Activated T-cell treated with anti-CD3 and anti-CD28 coated beads, Interleukin-2, amount 50 U/mL, for 72 hours (primary cell): Measurements from ENCODE around the gene MPPE1. TPM values are rescaled to one million over a fixed set of nuclear protein-coding genes. Genes with fewer than 3 reads are reported as not detected.
"Not testable (repeated sequence)": the region's sequence is repeated elsewhere in the genome, so short reads cannot be mapped to it uniquely, and the experiment has no call there.

Source experiments
- ATAC-seq, 2 donors: fragments of 150-1000 bp; cut with Tn5 transposase; replicated peaks in 1 of 2; 2 replicates each; pipeline ENCODE4 v1.10.0; 2021; ENCODE audit warnings: moderate library complexity in 2 of 2, mild to moderate bottlenecking in 1 of 2
- DNase-seq, 2 donors: peaks; one replicate each; pipeline ENCODE4 v3.0.0; 2021 to 2022; ENCODE audit warnings: mixed read lengths in 1 of 2
- H3K27ac Mint-ChIP-seq: one replicate; pipeline ENCODE4 v1.8.0; 2022; ENCODE audit warnings: mild to moderate bottlenecking, moderate library complexity, mixed read lengths
- H3K27me3 Mint-ChIP-seq: one replicate; pipeline ENCODE4 v1.8.0; 2022; ENCODE audit warnings: low read depth, mixed read lengths
- H3K36me3 Mint-ChIP-seq, 2 donors: one replicate each; pipeline ENCODE4 v1.8.0; 2022; ENCODE audit warnings: mixed read lengths in 2 of 2, mild to moderate bottlenecking in 1 of 2; ENCODE audit not compliant: insufficient read depth in 2 of 2
- H3K4me1 Mint-ChIP-seq: one replicate; pipeline ENCODE4 v1.8.0; 2022; ENCODE audit warnings: low read depth, mixed read lengths
- H3K4me3 Mint-ChIP-seq, 2 donors: one replicate each; pipeline ENCODE4 v1.8.0; 2022; ENCODE audit warnings: mild to moderate bottlenecking in 2 of 2, mixed read lengths in 2 of 2, moderate library complexity in 2 of 2
- H3K9me3 Mint-ChIP-seq, 2 donors: one replicate each; pipeline ENCODE4 v1.8.0; 2022; ENCODE audit warnings: mixed read lengths in 2 of 2
- total RNA-seq, 2 donors: library from RNA; stranded (reverse); gene quantifications; one replicate each; pipeline ENCODE4 v1.2.3, GENCODE V29; 2022

The MPPE1 gene
- total RNA-seq, 2 donors from 2014 or later: 43.5 to 61.2 TPM

GRCh38 chr18:11854554-11854953, 53.6 kb downstream of the MPPE1 start:
- H3K27me3 Mint-ChIP-seq, H3K27ac Mint-ChIP-seq, H3K36me3 Mint-ChIP-seq, H3K9me3 Mint-ChIP-seq, ATAC-seq, DNase-seq, H3K4me3 Mint-ChIP-seq: not testable (repeated sequence)
- peaks cover 49% of the 10 kb centered on the region for H3K4me1 Mint-ChIP-seq

DNA sequence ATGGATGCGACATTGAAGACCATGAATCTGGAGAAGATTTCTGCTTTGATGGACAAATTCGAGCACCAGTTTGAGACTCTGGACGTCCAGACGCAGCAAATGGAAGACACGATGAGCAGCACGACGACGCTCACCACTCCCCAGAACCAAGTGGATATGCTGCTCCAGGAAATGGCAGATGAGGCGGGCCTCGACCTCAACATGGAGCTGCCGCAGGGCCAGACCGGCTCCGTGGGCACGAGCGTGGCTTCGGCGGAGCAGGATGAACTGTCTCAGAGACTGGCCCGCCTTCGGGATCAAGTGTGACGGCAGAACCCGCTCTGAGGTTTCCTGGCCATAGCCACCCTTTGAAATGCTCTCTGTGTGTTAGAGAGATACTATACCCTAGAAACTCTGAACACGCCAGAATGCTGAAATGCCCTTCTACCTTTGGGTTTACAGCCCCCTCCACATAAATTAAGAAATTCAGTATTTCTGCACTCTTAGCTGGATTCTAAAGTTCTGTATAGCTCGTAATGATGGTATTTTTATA, 56.2 kb downstream of the MPPE1 start:
- H3K27me3 Mint-ChIP-seq: no peaks in the 10 kb centered on the region
- no peaks in the 10 kb centered on the region for H3K9me3 Mint-ChIP-seq
- DNase-seq: peak; percentile 61 to 62
- H3K27ac Mint-ChIP-seq: peak overlapping the region; percentile 100
- peaks cover 38% of the 10 kb centered on the region for H3K4me1 Mint-ChIP-seq
- ATAC-seq: peak; percentile 52 to 63
- peak overlapping the region; percentile 96 to 99 for H3K4me3 Mint-ChIP-seq
- H3K36me3 Mint-ChIP-seq: peaks cover 2 to 7% of the 10 kb centered on the region in 2 donors

DNA sequence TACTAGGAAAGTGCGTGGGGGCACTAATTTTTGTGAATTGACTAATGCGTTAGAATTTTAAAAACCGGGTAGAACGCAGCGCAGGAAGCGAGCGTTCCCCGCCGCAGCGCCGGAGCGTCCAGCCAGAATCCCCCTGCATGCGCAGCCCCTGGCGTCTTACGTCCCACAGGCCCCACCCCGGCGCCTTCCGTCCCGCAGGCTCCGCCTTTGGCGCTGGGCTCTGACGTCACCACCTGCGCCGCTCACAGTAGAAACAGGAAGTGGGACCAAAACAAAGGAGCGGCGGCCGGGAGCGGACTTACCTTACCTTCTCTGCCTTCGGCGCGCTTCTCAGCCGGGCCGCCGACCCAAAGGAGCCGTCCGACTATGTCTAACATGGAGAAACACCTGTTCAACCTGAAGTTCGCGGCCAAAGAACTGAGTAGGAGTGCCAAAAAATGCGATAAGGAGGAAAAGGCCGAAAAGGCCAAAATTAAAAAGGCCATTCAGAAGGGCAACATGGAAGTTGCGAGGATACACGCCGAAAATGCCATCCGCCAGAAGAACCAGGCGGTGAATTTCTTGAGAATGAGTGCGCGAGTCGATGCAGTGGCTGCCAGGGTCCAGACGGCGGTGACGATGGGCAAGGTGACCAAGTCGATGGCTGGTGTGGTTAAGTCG, 56.8 kb downstream of the MPPE1 start, which contains the start of gene CHMP1B:
TSS of gene CHMP1B (plus strand) at position 268 of the 660 bp plus-strand sequence. CDS start at position 367, 99 bp downstream.
- Mint-ChIP-seq H3K9me3 (no peaks in the 10 kb centered on the region), H3K4me3 (peak within 1 kb of the TSS; percentile 96 to 99), H3K36me3 (peaks cover 2 to 7% of the 10 kb centered on the region in 2 donors), H3K27ac (peak within 1 kb of the TSS; percentile 100), H3K4me1 (peaks cover 37% of the 10 kb centered on the region), H3K27me3 (no peaks in the 10 kb centered on the region)
- ATAC-seq (peak; percentile 96 to 98), DNase-seq (peak; percentile 97 to 98)

- H3K4me3 Mint-ChIP-seq: peak overlapping the region; percentile 96 to 99
- peak overlapping the region; percentile 100 for H3K27ac Mint-ChIP-seq
- H3K9me3 Mint-ChIP-seq: no peaks in the 10 kb centered on the region
- ATAC-seq: peak; percentile 27 to 48
- H3K27me3 Mint-ChIP-seq: no peaks in the 10 kb centered on the region
- no peak for DNase-seq
- H3K4me1 Mint-ChIP-seq: peaks cover 37% of the 10 kb centered on the region
- H3K36me3 Mint-ChIP-seq: peaks cover 2 to 7% of the 10 kb centered on the region in 2 donors
Measured at GRCh38 chr18:11850821-11851145, 57.3 kb downstream of the MPPE1 start.

GRCh38 chr18:11849841-11850634, 58.1 kb downstream of the MPPE1 start:
- peak overlapping the region; percentile 100 for H3K27ac Mint-ChIP-seq
- peak overlapping the region; percentile 96 to 99 for H3K4me3 Mint-ChIP-seq
- ATAC-seq (peak; percentile 6 to 19), DNase-seq (peak; percentile 32 to 46)
- peaks cover 2 to 7% of the 10 kb centered on the region in 2 donors for H3K36me3 Mint-ChIP-seq
- H3K9me3 Mint-ChIP-seq: no peaks in the 10 kb centered on the region
- H3K27me3 Mint-ChIP-seq: no peaks in the 10 kb centered on the region
- peaks cover 37% of the 10 kb centered on the region for H3K4me1 Mint-ChIP-seq

DNA sequence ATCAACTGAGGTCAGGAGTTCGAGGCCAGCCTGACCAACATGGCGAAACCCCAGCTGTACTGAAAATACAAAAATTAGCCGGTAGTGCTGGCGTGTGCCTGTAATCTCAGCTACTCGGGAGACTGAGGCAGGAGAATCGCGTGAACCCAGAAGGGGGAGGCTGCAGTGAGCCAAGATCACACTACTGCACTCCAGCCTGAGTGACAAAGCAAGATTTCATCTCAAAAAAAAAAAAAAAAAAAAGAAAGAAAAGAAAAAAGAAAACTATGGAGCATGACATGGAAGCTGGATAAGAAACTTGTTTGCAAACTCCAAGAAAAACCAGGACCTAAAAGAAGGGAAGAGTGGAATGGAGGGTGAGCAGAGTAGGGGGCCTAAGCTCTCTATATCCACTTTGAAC, 58.8 kb downstream of the MPPE1 start:
- Mint-ChIP-seq H3K27me3 (no peaks in the 10 kb centered on the region), H3K27ac (no peak overlapping the region), H3K9me3 (no peaks in the 10 kb centered on the region), H3K4me1 (peaks cover 35% of the 10 kb centered on the region), H3K4me3 (peak overlapping the region in 1 of 2 donors; percentile 2), H3K36me3 (peaks cover 2 to 7% of the 10 kb centered on the region in 2 donors)
- DNase-seq: no peak
- ATAC-seq: no peak

GRCh38 chr18:11847811-11848210, 60.3 kb downstream of the MPPE1 start:
- H3K27ac Mint-ChIP-seq: no peak overlapping the region
- ATAC-seq: no peak
- H3K4me1 Mint-ChIP-seq: peaks cover 21% of the 10 kb centered on the region
- H3K27me3 Mint-ChIP-seq: no peaks in the 10 kb centered on the region
- no peak for DNase-seq
- no peak overlapping the region for H3K4me3 Mint-ChIP-seq
- H3K36me3 Mint-ChIP-seq: peaks cover 2 to 7% of the 10 kb centered on the region in 2 donors
- H3K9me3 Mint-ChIP-seq: no peaks in the 10 kb centered on the region

DNA sequence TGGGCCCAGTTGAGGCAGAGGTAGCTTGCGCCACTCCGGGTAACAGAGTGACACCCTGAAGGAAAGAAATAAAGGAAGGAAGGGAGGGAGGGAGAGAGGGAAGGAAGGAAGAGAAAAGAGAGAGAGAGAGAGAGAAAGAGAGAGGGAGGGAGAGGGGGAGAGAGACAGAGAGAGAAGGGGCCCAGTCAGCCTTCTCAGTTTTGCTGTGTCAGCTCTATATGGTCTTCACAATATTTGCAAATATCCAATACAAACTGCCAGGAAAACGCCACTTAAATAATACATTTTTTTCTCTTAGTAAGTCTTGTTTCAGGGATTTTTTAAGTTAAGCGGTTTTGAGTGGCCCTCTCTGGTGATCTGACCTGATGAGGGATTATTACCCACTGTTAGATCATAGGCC, 62.5 kb downstream of the MPPE1 start:
- Mint-ChIP-seq H3K9me3 (no peaks in the 10 kb centered on the region), H3K4me3 (no peak overlapping the region), H3K27ac (peak overlapping the region; percentile 64), H3K4me1 (peaks cover 11% of the 10 kb centered on the region), H3K27me3 (no peaks in the 10 kb centered on the region), H3K36me3 (no peaks in the 10 kb centered on the region)
- DNase-seq (no peak), ATAC-seq (no peak)

DNA sequence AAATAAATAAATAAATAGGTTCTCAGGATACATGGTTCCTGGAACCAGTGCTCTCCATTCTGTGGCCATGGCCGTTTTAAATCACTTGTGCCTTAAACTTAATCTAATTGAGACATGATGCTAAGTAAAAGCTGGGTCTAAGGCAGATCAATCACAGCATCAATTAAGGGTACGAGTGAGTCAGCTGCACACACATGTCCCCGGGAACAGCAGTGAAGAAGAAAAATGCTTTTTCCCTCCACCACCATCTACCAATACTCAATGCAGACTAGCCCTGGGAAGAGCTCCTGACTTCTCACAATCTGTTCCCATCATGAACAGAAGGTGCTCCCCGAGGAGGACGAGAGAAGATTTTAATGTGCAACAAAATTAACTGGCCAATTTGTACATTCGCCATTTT, 63.7 kb downstream of the MPPE1 start:
- Mint-ChIP-seq H3K4me3 (no peak overlapping the region), H3K27me3 (no peaks in the 10 kb centered on the region), H3K9me3 (no peaks in the 10 kb centered on the region), H3K27ac (no peak overlapping the region), H3K36me3 (no peaks in the 10 kb centered on the region), H3K4me1 (no peaks in the 10 kb centered on the region)
- DNase-seq (no peak), ATAC-seq (no peak)

GRCh38 chr18:11842562-11842961, 65.6 kb downstream of the MPPE1 start:
- ATAC-seq (no peak), DNase-seq (no peak)
- Mint-ChIP-seq H3K9me3 (no peaks in the 10 kb centered on the region), H3K4me1 (no peaks in the 10 kb centered on the region), H3K27me3 (no peaks in the 10 kb centered on the region), H3K27ac (no peak overlapping the region), H3K36me3 (no peaks in the 10 kb centered on the region), H3K4me3 (no peak overlapping the region)

GRCh38 chr18:11840493-11840892, 67.6 kb downstream of the MPPE1 start:
- no peaks in the 10 kb centered on the region for H3K4me1 Mint-ChIP-seq
- DNase-seq (no peak), ATAC-seq (no peak)
- no peaks in the 10 kb centered on the region for H3K36me3 Mint-ChIP-seq
- H3K4me3 Mint-ChIP-seq: no peak overlapping the region
- H3K27me3 Mint-ChIP-seq: no peaks in the 10 kb centered on the region
- no peak overlapping the region for H3K27ac Mint-ChIP-seq
- H3K9me3 Mint-ChIP-seq: no peaks in the 10 kb centered on the region

DNA sequence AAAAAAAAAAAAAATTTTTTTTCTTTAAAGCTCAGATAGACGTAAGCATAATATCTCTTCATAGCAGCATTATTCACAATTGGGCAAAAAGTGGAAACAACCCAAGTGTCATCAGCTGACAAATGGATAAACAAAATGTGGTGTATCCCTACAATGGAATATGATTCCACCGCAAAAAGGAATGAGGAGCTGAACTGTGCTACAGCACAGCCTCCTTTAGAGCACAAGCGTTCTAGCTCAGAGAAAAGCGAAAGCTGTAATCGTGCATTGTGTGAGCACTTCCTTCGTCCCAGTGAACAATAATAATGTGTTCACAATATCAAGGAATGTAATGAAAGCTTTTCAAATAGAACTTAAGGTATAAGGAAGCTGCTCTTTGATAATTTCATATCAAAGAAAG, 68.6 kb downstream of the MPPE1 start:
- H3K9me3 Mint-ChIP-seq: no peaks in the 10 kb centered on the region
- H3K36me3 Mint-ChIP-seq: no peaks in the 10 kb centered on the region
- DNase-seq: no peak
- no peak overlapping the region for H3K27ac Mint-ChIP-seq
- H3K4me3 Mint-ChIP-seq: no peak overlapping the region
- no peak for ATAC-seq
- H3K4me1 Mint-ChIP-seq: no peaks in the 10 kb centered on the region
- no peaks in the 10 kb centered on the region for H3K27me3 Mint-ChIP-seq

- Mint-ChIP-seq H3K27me3 (no peaks in the 10 kb centered on the region), H3K36me3 (no peaks in the 10 kb centered on the region), H3K4me1 (no peaks in the 10 kb centered on the region), H3K9me3 (no peaks in the 10 kb centered on the region), H3K4me3 (no peak overlapping the region), H3K27ac (no peak overlapping the region)
- ATAC-seq (no peak), DNase-seq (no peak)
Measured at GRCh38 chr18:11834772-11835171, 73.3 kb downstream of the MPPE1 start.
